ENCODE data around the gene MIER2.
A peak's percentile ranks its signal among the peaks of the same experiment; 100 is the strongest.

The MIER2 gene

GRCh38 chr19:306151-306900 is 38.3 kb downstream of the MIER2 start:
- no peak for DNase-seq

GRCh38 chr19:305240-306150 is 39.1 kb downstream of the MIER2 start:
- DNase-seq, result no peak

GRCh38 chr19:296476-297225 is 47.9 kb downstream of the MIER2 start:
- DNase-seq, result no peak

- DNase-seq, result no peak
These were observed 48.8 kb downstream of the MIER2 start for GRCh38 chr19:295687-296370.

- no peak for DNase-seq
These were observed 49.5 kb downstream of the MIER2 start for GRCh38 chr19:294946-295686.

- no peak for DNase-seq
These were observed 50.2 kb downstream of the MIER2 start for GRCh38 chr19:294341-294945.

- no peak for DNase-seq
These were observed 51.0 kb downstream of the MIER2 start for GRCh38 chr19:293436-294110.

- no peak for DNase-seq
These were observed 51.6 kb downstream of the MIER2 start for GRCh38 chr19:292951-293350.

- DNase-seq, result no peak
These were observed 52.2 kb downstream of the MIER2 start for GRCh38 chr19:292281-292884.

GRCh38 chr19:291561-292280 is 52.9 kb downstream of the MIER2 start:
- DNase-seq, result no peak

- no peak for DNase-seq
These were observed 53.5 kb downstream of the MIER2 start, which contains the start of gene PLPP2 for GRCh38 chr19:291006-291521. Gene PLPP2, minus strand, starts transcription at chr19:291403. Its CDS starts 67 bp downstream, at chr19:291336.

GRCh38 chr19:290372-291005 is 54.1 kb downstream of the MIER2 start:
- DNase-seq, result peak; percentile 22

GRCh38 chr19:289651-290371 is 54.8 kb downstream of the MIER2 start:
- peak; percentile 20 for DNase-seq

- no peak for DNase-seq
These were observed 55.7 kb downstream of the MIER2 start for GRCh38 chr19:288911-289310.

GRCh38 chr19:287381-287871 is 57.2 kb downstream of the MIER2 start:
- no peak for DNase-seq

GRCh38 chr19:283395-283794 is 61.2 kb downstream of the MIER2 start:
- no peak for DNase-seq

- DNase-seq, result no peak
These were observed 62.1 kb downstream of the MIER2 start for GRCh38 chr19:282501-282900.

GRCh38 chr19:281992-282391 is 62.6 kb downstream of the MIER2 start:
- no peak for DNase-seq

Measured in fibroblast of skin of right quadriceps (primary cell).